ENCODE data around the gene MYO1D.
A peak's percentile ranks its signal among the peaks of the same experiment; 100 is the strongest.

The MYO1D gene

DNA sequence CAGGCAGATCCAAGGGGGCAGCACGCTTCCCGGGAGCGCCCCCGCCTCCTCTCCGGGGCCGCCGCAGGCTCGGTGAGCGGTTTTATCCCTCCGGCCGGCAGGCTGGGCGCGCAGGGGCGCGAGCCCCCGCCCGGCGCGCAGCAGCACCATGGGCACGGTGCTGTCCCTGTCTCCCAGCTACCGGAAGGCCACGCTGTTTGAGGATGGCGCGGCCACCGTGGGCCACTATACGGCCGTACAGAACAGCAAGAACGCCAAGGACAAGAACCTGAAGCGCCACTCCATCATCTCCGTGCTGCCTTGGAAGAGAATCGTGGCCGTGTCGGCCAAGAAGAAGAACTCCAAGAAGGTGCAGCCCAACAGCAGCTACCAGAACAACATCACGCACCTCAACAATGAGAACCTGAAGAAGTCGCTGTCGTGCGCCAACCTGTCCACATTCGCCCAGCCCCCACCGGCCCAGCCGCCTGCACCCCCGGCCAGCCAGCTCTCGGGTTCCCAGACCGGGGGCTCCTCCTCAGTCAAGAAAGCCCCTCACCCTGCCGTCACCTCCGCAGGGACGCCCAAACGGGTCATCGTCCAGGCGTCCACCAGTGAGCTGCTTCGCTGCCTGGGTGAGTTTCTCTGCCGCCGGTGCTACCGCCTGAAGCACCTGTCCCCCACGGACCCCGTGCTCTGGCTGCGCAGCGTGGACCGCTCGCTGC is 389.3 kb downstream of the MYO1D start:
- DNase-seq (ENCODE audit: extremely low read depth, low read depth), result no peak

DNA sequence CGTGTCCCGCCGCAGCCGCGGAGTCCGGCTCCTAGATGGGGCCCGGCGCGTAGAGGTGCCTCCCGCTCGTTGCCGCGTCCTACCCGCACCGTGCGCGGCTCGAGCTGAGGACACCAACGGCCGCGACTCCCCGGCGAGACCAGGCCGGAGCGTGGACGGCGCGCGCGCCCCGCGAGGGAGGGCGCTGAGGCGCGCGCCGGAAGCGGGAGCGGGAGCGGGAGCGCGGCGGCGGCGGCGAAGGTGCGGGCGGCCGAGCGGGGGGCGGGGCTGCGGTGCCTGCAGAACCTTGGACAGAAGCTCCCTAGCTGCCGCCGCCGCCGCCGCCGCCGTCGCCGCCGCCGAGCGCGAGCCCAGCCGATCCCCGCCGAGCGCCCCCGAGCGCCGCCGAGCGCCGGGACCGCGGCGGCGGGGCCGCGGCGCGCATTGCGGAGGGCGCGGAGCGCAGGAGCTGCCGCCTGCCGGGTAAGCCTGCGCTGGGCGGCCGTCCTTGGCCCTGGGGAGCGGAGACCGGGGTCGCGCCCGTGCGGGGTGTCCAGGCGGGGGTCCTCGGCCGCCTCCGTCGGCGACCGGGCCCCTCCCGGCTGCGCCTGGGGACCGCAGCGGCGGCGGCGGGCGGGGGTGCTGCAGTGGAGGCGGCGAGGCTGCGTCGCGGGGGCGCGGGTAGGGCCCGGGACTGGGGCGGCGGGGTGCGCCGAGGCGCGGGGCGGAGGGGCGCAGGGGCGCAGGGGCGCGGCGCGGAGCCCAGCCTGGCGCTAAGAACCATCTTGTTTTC is 390.0 kb downstream of the MYO1D start, which contains the start of gene CDK5R1:
Gene CDK5R1, plus strand, starts transcription at position 293 of the 772 bp plus-strand sequence. CDS start 628 bp downstream, outside the sequence.
- DNase-seq (ENCODE audit: extremely low read depth, low read depth), result no peak
- no peak for TF ChIP-seq CTCF (IDR thresholded peaks at IDR 0.05; ENCODE audit: low read depth, low read length, missing control alignments)
- H3K4me3 ChIP-seq (replicated peaks; ENCODE audit: low read depth, low read length), result peak within 1 kb of the TSS; percentile 65

More for the DNA sequence above, 389.3 kb downstream of the MYO1D start:
- H3K4me3 ChIP-seq (replicated peaks; ENCODE audit: low read depth, low read length), result peak overlapping the region; percentile 65
- no peak for TF ChIP-seq CTCF (IDR thresholded peaks at IDR 0.05; ENCODE audit: low read depth, low read length, missing control alignments)

- no peak for TF ChIP-seq CTCF (IDR thresholded peaks at IDR 0.05; ENCODE audit: low read depth, low read length, missing control alignments)
- peak overlapping the region; percentile 65 for H3K4me3 ChIP-seq (replicated peaks; ENCODE audit: low read depth, low read length)
- no peak for DNase-seq (ENCODE audit: extremely low read depth, low read depth)
Measured at GRCh38 chr17:32486111-32486700, 390.7 kb downstream of the MYO1D start.

DNA sequence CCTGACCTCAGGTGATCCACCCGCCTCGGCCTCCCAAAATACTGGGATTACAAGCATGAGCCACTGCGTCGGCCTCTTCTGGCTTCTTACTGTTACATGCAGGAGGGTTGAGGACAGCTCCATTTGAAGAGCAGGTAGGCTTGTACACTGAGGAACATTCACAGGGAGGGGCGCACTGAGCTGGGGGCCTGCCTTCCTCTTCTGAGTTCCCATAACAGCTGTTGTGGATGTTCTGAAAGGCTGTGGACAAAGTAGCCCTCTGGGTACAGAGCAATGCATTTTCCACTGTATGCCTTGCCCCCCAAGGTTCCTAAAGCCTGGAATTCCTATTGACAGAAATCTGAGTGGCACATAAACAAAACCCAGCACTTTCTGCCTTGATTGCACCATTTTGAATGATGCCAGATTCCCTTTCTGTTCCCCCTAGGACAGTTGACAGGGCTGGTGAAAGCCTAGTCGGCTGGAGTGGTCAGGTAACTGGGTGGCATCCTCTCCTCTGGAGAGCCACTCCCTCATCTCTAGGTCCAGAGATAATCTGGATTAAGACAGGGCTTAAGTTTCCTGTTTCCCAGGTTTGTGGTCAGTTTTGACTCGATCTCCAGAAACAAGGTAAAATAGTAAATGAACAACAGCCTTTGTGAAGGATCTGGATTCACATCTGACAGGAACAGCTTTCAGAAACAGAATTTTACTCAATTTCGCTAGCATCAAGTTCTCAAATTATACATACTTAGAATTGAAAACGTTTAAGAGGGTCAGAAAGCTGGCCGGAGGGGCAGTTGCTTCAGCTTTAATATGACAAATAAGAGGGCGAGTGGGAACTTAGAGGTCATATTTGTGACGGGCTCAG is 391.4 kb downstream of the MYO1D start:
- H3K4me3 ChIP-seq (replicated peaks; ENCODE audit: low read depth, low read length), result no peak overlapping the region
- no peak for TF ChIP-seq CTCF (IDR thresholded peaks at IDR 0.05; ENCODE audit: low read depth, low read length, missing control alignments)
- no peak for DNase-seq (ENCODE audit: extremely low read depth, low read depth)

GRCh38 chr17:32484628-32485027 is 392.3 kb downstream of the MYO1D start:
- TF ChIP-seq CTCF (IDR thresholded peaks at IDR 0.05; ENCODE audit: low read depth, low read length, missing control alignments), result no peak
- H3K4me3 ChIP-seq (replicated peaks; ENCODE audit: low read depth, low read length), result no peak overlapping the region
- DNase-seq (ENCODE audit: extremely low read depth, low read depth), result no peak

DNA sequence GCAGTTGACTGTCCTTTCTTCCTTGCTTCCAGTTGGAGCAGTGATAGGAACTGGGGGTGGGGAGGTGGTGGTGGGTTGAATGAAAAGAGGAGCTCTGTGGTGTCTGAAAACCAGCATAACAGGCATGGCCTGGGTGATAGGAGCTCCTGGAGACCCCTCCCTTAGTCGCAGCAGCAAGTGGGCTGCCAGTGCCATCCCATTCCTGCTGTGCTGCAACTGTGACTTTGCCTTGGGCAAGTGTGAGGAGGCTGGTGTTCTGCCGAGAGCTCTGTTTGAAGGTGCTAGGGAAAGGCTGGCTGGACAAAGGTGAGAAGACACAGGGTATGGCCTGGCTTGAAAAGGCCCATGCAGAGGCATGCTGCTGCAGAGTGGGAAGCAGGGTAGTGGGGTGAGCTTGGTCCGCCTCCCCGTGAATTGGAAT is 392.9 kb downstream of the MYO1D start:
- no peak for TF ChIP-seq CTCF (IDR thresholded peaks at IDR 0.05; ENCODE audit: low read depth, low read length, missing control alignments)
- H3K4me3 ChIP-seq (replicated peaks; ENCODE audit: low read depth, low read length), result no peak overlapping the region
- DNase-seq (ENCODE audit: extremely low read depth, low read depth), result no peak
